Middle frontal gyrus (tissue), 1 donor: ENCODE measurements around the gene KICS2.
"Not testable (repeated sequence)": the region's sequence is repeated elsewhere in the genome, so short reads cannot be mapped to it uniquely, and the experiment has no call there.

Experiments
- DNase-seq: peaks from one replicate; pipeline ENCODE4 v3.0.0-alpha.2; 2015; ENCODE audit warnings: low spot score; ENCODE audit errors: extremely low spot score

KICS2 gene

GRCh38 chr12:64217643-64218042 is 4.5 kb downstream of the KICS2 start:
- not testable (repeated sequence) for DNase-seq

GRCh38 chr12:64216239-64216638 is 5.9 kb downstream of the KICS2 start:
- DNase-seq, result no peak

GRCh38 chr12:64212119-64212746 is 9.9 kb downstream of the KICS2 start:
- DNase-seq, result no peak

GRCh38 chr12:64207453-64207852 is 14.6 kb downstream of the KICS2 start:
- DNase-seq, result no peak

GRCh38 chr12:64205542-64205941 is 16.6 kb downstream of the KICS2 start:
- no peak for DNase-seq

GRCh38 chr12:64203775-64204174 is 18.3 kb downstream of the KICS2 start:
- no peak for DNase-seq

GRCh38 chr12:64203036-64203435 is 19.1 kb downstream of the KICS2 start:
- DNase-seq, result no peak

GRCh38 chr12:64195841-64196240 is 26.3 kb downstream of the KICS2 start:
- not testable (repeated sequence) for DNase-seq

GRCh38 chr12:64194333-64195149 is 27.6 kb downstream of the KICS2 start:
- DNase-seq, result no peak

GRCh38 chr12:64193931-64194330 is 28.2 kb downstream of the KICS2 start:
- DNase-seq, result no peak

- no peak for DNase-seq
Measured at GRCh38 chr12:64192644-64193444, 29.3 kb downstream of the KICS2 start.

GRCh38 chr12:64190140-64190539 is 32.0 kb downstream of the KICS2 start:
- no peak for DNase-seq

GRCh38 chr12:64189530-64189929 is 32.6 kb downstream of the KICS2 start:
- no peak for DNase-seq

GRCh38 chr12:64187794-64188193 is 34.3 kb downstream of the KICS2 start:
- no peak for DNase-seq

GRCh38 chr12:64187370-64187769 is 34.7 kb downstream of the KICS2 start:
- DNase-seq, result no peak

GRCh38 chr12:64186789-64187188 is 35.3 kb downstream of the KICS2 start:
- no peak for DNase-seq

GRCh38 chr12:64184216-64184615 is 37.9 kb downstream of the KICS2 start:
- DNase-seq, result no peak

- DNase-seq, result peak; percentile 59
Measured at GRCh38 chr12:64181430-64182291, 40.4 kb downstream of the KICS2 start.

- DNase-seq, result no peak
Measured at GRCh38 chr12:64180951-64181350, 41.1 kb downstream of the KICS2 start.

- DNase-seq, result no peak
Measured at GRCh38 chr12:64178122-64178521, 44.0 kb downstream of the KICS2 start.

- no peak for DNase-seq
Measured at GRCh38 chr12:64177001-64177400, 45.1 kb downstream of the KICS2 start.
